IPS-15b (cell line): Measurements from ENCODE around the gene ANK2.

Source experiments
- H3K27me3 ChIP-seq: one replicate; pipeline ENCODE4 v1.6.1; 2013; ENCODE audit warnings: low read length; ENCODE audit not compliant: control insufficient read depth, insufficient read depth
- H3K36me3 ChIP-seq: one replicate; pipeline ENCODE4 v1.6.1; 2013; ENCODE audit warnings: low read length; ENCODE audit not compliant: control insufficient read depth, insufficient read depth
- H3K4me1 ChIP-seq: one replicate; pipeline ENCODE4 v1.6.1; 2013; ENCODE audit warnings: mild to moderate bottlenecking, low read length; ENCODE audit not compliant: control insufficient read depth, insufficient read depth
- H3K4me3 ChIP-seq: one replicate; pipeline ENCODE4 v1.5.1; 2013; ENCODE audit warnings: low read depth, low read length
- H3K9ac ChIP-seq: one replicate; pipeline ENCODE4 v1.6.1; 2013; ENCODE audit warnings: low read depth, mild to moderate bottlenecking, low read length
- H3K9me3 ChIP-seq: one replicate; pipeline ENCODE4 v1.6.1; 2013; ENCODE audit warnings: mild to moderate bottlenecking, low read length; ENCODE audit not compliant: control insufficient read depth, insufficient read depth

The ANK2 gene

DNA sequence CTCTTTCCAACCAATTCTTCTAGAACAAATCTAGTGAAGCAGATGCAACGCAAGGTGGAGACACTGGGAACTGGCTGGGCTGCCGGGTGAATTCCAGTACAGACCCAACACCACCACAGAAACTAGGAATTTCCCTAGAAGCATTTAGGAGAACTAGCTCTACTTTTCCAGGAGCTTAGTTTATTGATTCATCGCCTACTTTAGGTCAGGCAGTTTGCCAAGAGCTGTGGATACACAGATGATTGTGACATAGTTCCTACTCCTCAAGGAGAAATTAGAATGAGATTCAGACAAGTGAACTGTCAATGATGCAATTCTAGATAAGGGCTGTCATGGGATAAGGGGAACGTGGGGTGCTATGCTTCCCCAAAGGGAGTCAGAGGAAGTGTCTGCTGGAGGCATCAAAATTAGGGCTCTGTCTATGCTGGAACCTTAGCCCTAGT is 362.1 kb downstream of the ANK2 start:
- Histone ChIP-seq H3K27me3 (no peaks in the 10 kb centered on the region), H3K9ac (no peak overlapping the region), H3K4me1 (no peaks in the 10 kb centered on the region), H3K4me3 (no peak overlapping the region), H3K36me3 (no peaks in the 10 kb centered on the region), H3K9me3 (no peaks in the 10 kb centered on the region)

DNA sequence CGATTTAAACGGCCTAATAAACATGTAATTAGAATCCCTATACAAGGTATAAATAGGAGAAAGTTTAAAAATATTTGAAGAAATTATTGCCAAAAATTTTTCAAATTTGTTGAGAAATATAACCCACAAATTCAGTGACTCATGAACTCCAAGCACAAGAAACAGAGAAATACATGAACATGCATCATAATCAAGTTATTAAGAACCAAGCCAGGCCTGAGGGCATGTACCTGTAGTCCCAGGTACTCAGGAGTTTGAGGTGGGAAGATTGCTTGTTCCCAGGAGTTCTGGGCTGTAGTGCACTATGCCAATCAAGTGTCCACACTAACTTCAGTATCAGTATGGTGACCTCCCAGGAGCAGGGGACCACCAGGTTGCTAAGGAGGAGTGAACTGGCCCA is 370.2 kb downstream of the ANK2 start:
- Histone ChIP-seq H3K9ac (no peak overlapping the region), H3K27me3 (no peaks in the 10 kb centered on the region), H3K9me3 (no peaks in the 10 kb centered on the region), H3K4me1 (no peaks in the 10 kb centered on the region), H3K4me3 (no peak overlapping the region), H3K36me3 (no peaks in the 10 kb centered on the region)

GRCh38 chr4:113420938-113421337 is 371.5 kb downstream of the ANK2 start:
- Histone ChIP-seq H3K36me3 (no peaks in the 10 kb centered on the region), H3K9ac (no peak overlapping the region), H3K9me3 (no peaks in the 10 kb centered on the region), H3K4me3 (no peak overlapping the region), H3K4me1 (no peaks in the 10 kb centered on the region), H3K27me3 (no peaks in the 10 kb centered on the region)

DNA sequence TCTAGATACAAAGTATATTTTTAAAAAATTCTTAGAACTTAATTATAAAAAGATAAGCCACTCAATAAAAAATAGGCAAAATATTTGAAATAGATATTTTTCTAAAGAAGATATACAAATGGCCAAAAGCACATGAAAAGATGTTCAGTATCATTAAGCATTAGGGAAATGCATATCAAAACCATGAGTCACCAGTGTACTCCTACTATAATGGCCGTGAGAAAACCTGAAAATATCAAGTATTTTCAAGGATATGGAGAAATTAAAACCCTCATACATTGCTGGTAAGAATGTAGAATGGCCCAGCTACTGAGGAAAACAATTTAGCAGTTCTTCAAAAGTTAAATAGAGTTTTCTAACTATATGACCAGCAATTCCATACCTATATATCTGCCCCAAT is 374.2 kb downstream of the ANK2 start:
- Histone ChIP-seq H3K36me3 (no peaks in the 10 kb centered on the region), H3K4me1 (no peaks in the 10 kb centered on the region), H3K27me3 (no peaks in the 10 kb centered on the region), H3K9ac (no peak overlapping the region), H3K4me3 (no peak overlapping the region), H3K9me3 (no peaks in the 10 kb centered on the region)

DNA sequence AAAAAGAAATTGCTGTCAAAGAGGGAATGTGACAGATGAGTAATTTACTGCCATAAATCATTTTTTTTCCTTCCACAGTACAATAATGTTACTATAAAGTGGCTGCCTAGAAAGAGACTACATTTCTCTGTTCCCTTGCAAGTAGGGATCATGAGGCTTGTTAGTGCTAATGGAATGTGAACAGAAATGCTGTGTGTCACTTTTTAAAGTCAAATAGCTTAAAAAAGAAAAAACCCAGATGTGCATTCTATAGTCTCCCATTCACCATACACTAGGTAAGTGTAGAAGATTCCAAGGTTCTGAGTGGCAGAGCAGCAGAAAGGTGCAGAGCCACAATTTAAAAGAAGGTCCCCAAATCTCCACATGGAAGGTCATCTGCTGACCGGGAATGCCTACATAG is 383.7 kb downstream of the ANK2 start:
- Histone ChIP-seq H3K4me1 (peaks cover 7% of the 10 kb centered on the region), H3K9me3 (no peaks in the 10 kb centered on the region), H3K4me3 (no peak overlapping the region), H3K9ac (no peak overlapping the region), H3K27me3 (no peaks in the 10 kb centered on the region), H3K36me3 (no peaks in the 10 kb centered on the region)
